ENCODE results near the gene ARHGAP19. TPM values are rescaled to one million over a fixed set of nuclear protein-coding genes. Genes with fewer than 3 reads are reported as not detected.

Gene ARHGAP19
- total RNA-seq, 1 experiment from 2014 or later = 33.2 TPM

- peaks cover 15 to 24% of the 10 kb centered on the region in 2 experiments for H3K4me1 Mint-ChIP-seq
- DNase-seq = no peak
- Histone ChIP-seq H3K79me2 (ENCODE audit: insufficient read depth, low read length) (no peaks in the 10 kb centered on the region), H3K4me2 (ENCODE audit: insufficient read depth, insufficient read length, low read length) (no peak overlapping the region), H3K23ac (ENCODE audit: insufficient read length, low read depth, low read length) (no peak overlapping the region), H3K14ac (ENCODE audit: insufficient read depth, low read length) (no peak overlapping the region), H3K27ac (ENCODE audit: insufficient read length, low read depth, low read length) (no peak overlapping the region), H2AK5ac (ENCODE audit: insufficient read length, low read length) (no peak overlapping the region), H3K18ac (ENCODE audit: insufficient read length, low read depth, low read length) (no peak overlapping the region), H2BK12ac (ENCODE audit: insufficient read length, low read depth, low read length) (no peak overlapping the region), H3K9me3 (ENCODE audit: control insufficient read depth, low read depth, low read length) (no peaks in the 10 kb centered on the region), H2BK15ac (ENCODE audit: low read depth, low read length) (no peak overlapping the region), H3K4me1 (ENCODE audit: insufficient read depth, low read length) (no peaks in the 10 kb centered on the region; the same call in 1 of the 2 replicates), H3K4ac (ENCODE audit: low read depth, low read length) (no peak overlapping the region), H4K20me1 (ENCODE audit: control insufficient read depth, insufficient read depth, insufficient read length) (no peaks in the 10 kb centered on the region), H3K9ac (ENCODE audit: extremely low read depth, insufficient read length, low read length) (no peak overlapping the region), H3K27me3 (ENCODE audit: insufficient read depth, low read length) (peaks cover 21% of the 10 kb centered on the region), H3K56ac (ENCODE audit: insufficient read length, low read depth, low read length) (no peak overlapping the region), H3T11ph (ENCODE audit: low read length) (no peak overlapping the region), H2AFZ (ENCODE audit: low read length) (no peak overlapping the region), H4K5ac (ENCODE audit: insufficient read length, low read depth, low read length) (no peak overlapping the region), H4K91ac (ENCODE audit: insufficient read length, low read depth, low read length) (no peak overlapping the region), H2BK120ac (ENCODE audit: low read depth, low read length, poor library complexity, severe bottlenecking) (no peak overlapping the region), H3K79me1 (ENCODE audit: insufficient read depth, low read depth, low read length, poor library complexity, severe bottlenecking) (no peaks in the 10 kb centered on the region), H4K8ac (replicated peaks; ENCODE audit: insufficient read length, low read depth, low read length) (no peak overlapping the region), H2BK5ac (ENCODE audit: insufficient read length, low read length) (no peak overlapping the region), H3K23me2 (ENCODE audit: insufficient read length, low read depth, low read length, poor library complexity, severe bottlenecking) (peaks cover 9% of the 10 kb centered on the region), H2BK20ac (ENCODE audit: low read depth, low read length, poor library complexity, severe bottlenecking) (no peak overlapping the region)
- no peak overlapping the region for H3K27ac Mint-ChIP-seq
- no peaks in the 10 kb centered on the region for H3K9me3 Mint-ChIP-seq
- no peak overlapping the region for H3K4me3 Mint-ChIP-seq
- no peak for TF ChIP-seq CTCF (conservative IDR thresholded peaks at IDR 0.05)
- H3K36me3 Mint-ChIP-seq (ENCODE audit: insufficient read depth in 1 of 3, low read depth in 3 of 3) = no peaks in the 10 kb centered on the region; a peak in 2 of 7 replicates
- peaks cover 58% of the 10 kb centered on the region for H3K27me3 Mint-ChIP-seq (ENCODE audit: low read depth)
- WGBS (ENCODE audit: extremely low coverage, insufficient read length, low lambda C conversion rate) = no CpG with 5 or more reads among the region's 8 CpGs
Observed at GRCh38 chr10:97180363-97180755, 112.1 kb downstream of the ARHGAP19 start.
